ENCODE data around the gene TAF15. TPM values are rescaled to one million over a fixed set of nuclear protein-coding genes. Genes with fewer than 3 reads are reported as not detected.

Gene TAF15
- polyA plus RNA-seq, 1 donor (not counting 4 experiments of a cell fraction or from before 2014, with no cell fraction given): 101 TPM

GRCh38 chr17:35841101-35841500, 31.8 kb downstream of the TAF15 start:
- Histone ChIP-seq H3K9me1 (ENCODE audit: control insufficient read depth, extremely low read depth, insufficient read depth, low read length) (no peaks in the 10 kb centered on the region), H3K9me3 (ENCODE audit: control insufficient read depth, low read depth, low read length) (no peaks in the 10 kb centered on the region), H3K4me1 (ENCODE audit: control insufficient read depth, extremely low read depth, insufficient read depth, low read length) (no peaks in the 10 kb centered on the region), H3K36me3 (ENCODE audit: control insufficient read depth in 2 of 2, extremely low read depth in 1 of 2, insufficient read depth in 2 of 2, low read length in 2 of 2) (peaks cover 25 to 39% of the 10 kb centered on the region in 2 experiments), H3K4me3 (ENCODE audit: control insufficient read depth in 2 of 3, extremely low read depth in 1 of 3, insufficient read depth in 2 of 3, low read depth in 1 of 3, low read length in 3 of 3) (no peak overlapping the region), H3K4me2 (ENCODE audit: control insufficient read depth, extremely low read depth, insufficient read depth, low read depth, low read length) (no peak overlapping the region), H2AFZ (ENCODE audit: control insufficient read depth, low read length) (no peak overlapping the region), H3K9ac (ENCODE audit: control insufficient read depth, extremely low read depth, insufficient read depth, low read length) (no peak overlapping the region), H4K20me1 (ENCODE audit: control insufficient read depth, extremely low read depth, insufficient read depth, low read length) (no peaks in the 10 kb centered on the region), H3K79me2 (ENCODE audit: control insufficient read depth, insufficient read depth, low read length) (no peaks in the 10 kb centered on the region), H3K27ac (ENCODE audit: control insufficient read depth, insufficient read depth, low read length) (no peak overlapping the region), H3K27me3 (ENCODE audit: control insufficient read depth, extremely low read depth, insufficient read depth, low read length) (no peaks in the 10 kb centered on the region)
- no peak for FAIRE-seq
- no peak for DNase-seq (ENCODE audit: low read depth, low spot score)
- dilution Hi-C loops (cut with MboI; ENCODE audit: extremely low pct_ligation_motif_present, low sequenced_read_pairs): no loop called here
- TF ChIP-seq, protein P1, sequence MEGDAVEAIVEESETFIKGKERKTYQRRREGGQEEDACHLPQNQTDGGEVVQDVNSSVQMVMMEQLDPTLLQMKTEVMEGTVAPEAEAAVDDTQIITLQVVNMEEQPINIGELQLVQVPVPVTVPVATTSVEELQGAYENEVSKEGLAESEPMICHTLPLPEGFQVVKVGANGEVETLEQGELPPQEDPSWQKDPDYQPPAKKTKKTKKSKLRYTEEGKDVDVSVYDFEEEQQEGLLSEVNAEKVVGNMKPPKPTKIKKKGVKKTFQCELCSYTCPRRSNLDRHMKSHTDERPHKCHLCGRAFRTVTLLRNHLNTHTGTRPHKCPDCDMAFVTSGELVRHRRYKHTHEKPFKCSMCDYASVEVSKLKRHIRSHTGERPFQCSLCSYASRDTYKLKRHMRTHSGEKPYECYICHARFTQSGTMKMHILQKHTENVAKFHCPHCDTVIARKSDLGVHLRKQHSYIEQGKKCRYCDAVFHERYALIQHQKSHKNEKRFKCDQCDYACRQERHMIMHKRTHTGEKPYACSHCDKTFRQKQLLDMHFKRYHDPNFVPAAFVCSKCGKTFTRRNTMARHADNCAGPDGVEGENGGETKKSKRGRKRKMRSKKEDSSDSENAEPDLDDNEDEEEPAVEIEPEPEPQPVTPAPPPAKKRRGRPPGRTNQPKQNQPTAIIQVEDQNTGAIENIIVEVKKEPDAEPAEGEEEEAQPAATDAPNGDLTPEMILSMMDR (optimal IDR thresholded peaks at IDR 0.05 in 1 of 3, IDR thresholded peaks at IDR 0.05 in 1 of 3, conservative IDR thresholded peaks at IDR 0.05 in 1 of 3; ENCODE audit: extremely low read depth in 1 of 3, insufficient read depth in 2 of 3, low read length in 3 of 3): no peak
- no peak for TF ChIP-seq EZH2 (IDR thresholded peaks at IDR 0.05; ENCODE audit: low read length)

DNA sequence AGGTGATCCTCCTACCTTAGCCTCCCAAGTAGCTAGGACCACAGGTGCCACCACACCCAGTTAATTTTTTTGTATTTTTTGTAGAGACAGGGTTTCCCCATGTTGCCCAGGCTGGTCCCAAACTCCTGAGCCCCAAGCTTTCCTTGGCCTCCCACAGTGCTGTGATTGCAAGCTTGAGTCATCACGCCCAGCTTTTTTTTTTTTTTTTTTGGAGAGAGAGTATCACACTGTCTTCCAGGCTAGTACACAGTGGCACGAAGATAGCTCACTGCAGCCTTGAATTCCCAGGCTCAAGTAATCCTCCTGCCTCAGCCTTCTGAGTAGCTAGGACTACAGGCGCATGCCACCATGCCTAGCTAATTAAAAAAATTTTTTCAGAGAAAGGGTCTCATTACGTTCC, 32.2 kb downstream of the TAF15 start:
- Histone ChIP-seq H3K27me3 (ENCODE audit: control insufficient read depth, extremely low read depth, insufficient read depth, low read length) (no peaks in the 10 kb centered on the region), H3K79me2 (ENCODE audit: control insufficient read depth, insufficient read depth, low read length) (no peaks in the 10 kb centered on the region), H3K27ac (ENCODE audit: control insufficient read depth, insufficient read depth, low read length) (no peak overlapping the region), H3K4me1 (ENCODE audit: control insufficient read depth, extremely low read depth, insufficient read depth, low read length) (no peaks in the 10 kb centered on the region), H3K9ac (ENCODE audit: control insufficient read depth, extremely low read depth, insufficient read depth, low read length) (no peak overlapping the region), H3K9me1 (ENCODE audit: control insufficient read depth, extremely low read depth, insufficient read depth, low read length) (no peaks in the 10 kb centered on the region), H3K9me3 (ENCODE audit: control insufficient read depth, low read depth, low read length) (no peaks in the 10 kb centered on the region), H4K20me1 (ENCODE audit: control insufficient read depth, extremely low read depth, insufficient read depth, low read length) (no peaks in the 10 kb centered on the region), H3K4me2 (ENCODE audit: control insufficient read depth, extremely low read depth, insufficient read depth, low read depth, low read length) (no peak overlapping the region), H3K4me3 (ENCODE audit: control insufficient read depth in 2 of 3, extremely low read depth in 1 of 3, insufficient read depth in 2 of 3, low read depth in 1 of 3, low read length in 3 of 3) (no peak overlapping the region), H2AFZ (ENCODE audit: control insufficient read depth, low read length) (no peak overlapping the region), H3K36me3 (ENCODE audit: control insufficient read depth in 2 of 2, extremely low read depth in 1 of 2, insufficient read depth in 2 of 2, low read length in 2 of 2) (peaks cover 25 to 40% of the 10 kb centered on the region in 2 experiments)
- DNase-seq (ENCODE audit: low read depth, low spot score): no peak
- FAIRE-seq: no peak
- TF ChIP-seq EZH2 (IDR thresholded peaks at IDR 0.05; ENCODE audit: low read length): no peak
- TF ChIP-seq, protein P1 (optimal IDR thresholded peaks at IDR 0.05 in 1 of 3, IDR thresholded peaks at IDR 0.05 in 1 of 3, conservative IDR thresholded peaks at IDR 0.05 in 1 of 3; ENCODE audit: extremely low read depth in 1 of 3, insufficient read depth in 2 of 3, low read length in 3 of 3): no peak
- dilution Hi-C loops (cut with MboI; ENCODE audit: extremely low pct_ligation_motif_present, low sequenced_read_pairs): no loop called here

Measured in keratinocyte (primary cell).